Endothelial cell of umbilical vein (primary cell): ENCODE measurements around the gene TRAF3IP1. TPM values are rescaled to one million over a fixed set of nuclear protein-coding genes. Genes with fewer than 3 reads are reported as not detected.

Source experiments
- BruUV-seq: library from RNA; stranded (reverse); fragments of 400-500 nt; replicated peaks from 2 replicates; lab custom pipeline; 2021; lab: Mats Ljungman, UMichigan
- CTCF ChIA-PET: fragments of 300-600, 350-600 bp; sonication (Branson Sonifier 250); formaldehyde crosslinking; loops from one replicate; lab custom pipeline; 2021; ENCODE audit warnings: antibody characterized with exemption, inconsistent platforms; lab: Charles Lee
- POLR2A ChIA-PET: fragments of 300-600, 350-600 bp; sonication (Branson Sonifier 250); formaldehyde crosslinking; loops from one replicate; lab custom pipeline; 2021; ENCODE audit warnings: antibody characterized with exemption, inconsistent platforms; lab: Charles Lee
- DNase-seq: peaks from one replicate; pipeline ENCODE4 v3.0.0-alpha.2; 2011; ENCODE audit warnings: low read depth, low spot score
- FAIRE-seq: peaks from 2 replicates; lab custom pipeline; 2011; peaks lifted over from hg19 to GRCh38; lab: Jason Lieb, UNC
- H2AFZ ChIP-seq: 2 replicates; pipeline ENCODE4 v1.6.0; 2012; ENCODE audit warnings: low read depth, low read length, control low read depth, inconsistent platforms
- H3K27ac ChIP-seq: 2 replicates; pipeline ENCODE4 v1.5.1; 2011; ENCODE audit warnings: low read depth, mild to moderate bottlenecking, control low read depth, low read length, moderate library complexity; ENCODE audit not compliant: insufficient read depth
- H3K27me3 ChIP-seq, 2 experiments: 2 replicates each; pipeline versions ENCODE4 v1.6.0 to v1.6.1; 2011; ENCODE audit warnings: low read length in 2 of 2, mixed read lengths in 1 of 2; ENCODE audit not compliant: control insufficient read depth in 2 of 2, insufficient read depth in 2 of 2
- H3K36me3 ChIP-seq, 2 experiments: 2 replicates in 1 of 2; 3 replicates in 1 of 2; pipeline ENCODE4 v1.5.1; 2011; ENCODE audit warnings: low read length in 2 of 2, mild to moderate bottlenecking in 1 of 2, moderate library complexity in 1 of 2; ENCODE audit not compliant: control insufficient read depth in 2 of 2, insufficient read depth in 2 of 2; ENCODE audit errors: extremely low read depth in 1 of 2
- H3K4me1 ChIP-seq: 3 replicates; pipeline ENCODE4 v1.5.1; 2011; ENCODE audit warnings: mild to moderate bottlenecking, low read length; ENCODE audit not compliant: control insufficient read depth, insufficient read depth; ENCODE audit errors: extremely low read depth
- H3K4me2 ChIP-seq: 2 replicates; pipeline ENCODE4 v1.6.1; 2011; ENCODE audit warnings: low read length, control low read depth, mixed read lengths; ENCODE audit not compliant: insufficient read depth
- H3K4me3 ChIP-seq, 3 experiments: fragments of 200-600 bp in 1 of 3; sonication (generic), shearing (Covaris generic) in 1 of 3; replicated peaks in 1 of 3; 2 replicates each; pipeline ENCODE4 v1.5.1; 2011 to 2016; ENCODE audit warnings: control low read depth in 3 of 3, low read length in 3 of 3, mild to moderate bottlenecking in 2 of 3, inconsistent platforms in 1 of 3, low read depth in 1 of 3, moderate library complexity in 1 of 3; ENCODE audit not compliant: insufficient read depth in 1 of 3
- H3K79me2 ChIP-seq: 2 replicates; pipeline ENCODE4 v1.6.0; 2012; ENCODE audit warnings: low read length, inconsistent platforms; ENCODE audit not compliant: control insufficient read depth, insufficient read depth
- H3K9ac ChIP-seq: replicated peaks from 2 replicates; pipeline ENCODE3; 2011; ENCODE audit warnings: low read length, control low read depth; ENCODE audit not compliant: insufficient read depth; ENCODE audit errors: extremely low read depth
- H3K9me1 ChIP-seq: replicated peaks from 3 replicates; pipeline ENCODE4 v1.6.0; 2011; ENCODE audit warnings: mild to moderate bottlenecking, low read length; ENCODE audit not compliant: control insufficient read depth, insufficient read depth; ENCODE audit errors: extremely low read depth
- H3K9me3 ChIP-seq: replicated peaks from 2 replicates; pipeline ENCODE4 v1.5.1; 2012; ENCODE audit warnings: low read length, inconsistent platforms; ENCODE audit not compliant: control insufficient read depth, insufficient read depth
- H4K20me1 ChIP-seq: replicated peaks from 2 replicates; pipeline ENCODE3; 2011; ENCODE audit warnings: mild to moderate bottlenecking, low read length; ENCODE audit not compliant: control insufficient read depth, insufficient read depth; ENCODE audit errors: extremely low read depth
- CTCF ChIP-seq, 2 donors: IDR thresholded peaks; 1 replicate in 1 of 2; 2 replicates in 1 of 2; pipeline ENCODE4 v1.5.1; 2011; ENCODE audit warnings: low read length in 2 of 2, mild to moderate bottlenecking in 2 of 2, moderate library complexity in 2 of 2, control low read depth in 1 of 2, inconsistent platforms in 1 of 2, low read depth in 1 of 2; ENCODE audit not compliant: insufficient read depth in 1 of 2; ENCODE audit errors: extremely low read depth in 1 of 2
- EZH2 ChIP-seq: IDR thresholded peaks from 2 replicates; pipeline ENCODE4 v1.6.1; 2012; ENCODE audit warnings: borderline replicate concordance, low read depth, mild to moderate bottlenecking, moderate library complexity, low read length, inconsistent platforms; ENCODE audit not compliant: severe bottlenecking
- FOS ChIP-seq: IDR thresholded peaks from 2 replicates; pipeline ENCODE4 v1.6.1; 2011; ENCODE audit warnings: mild to moderate bottlenecking, low read length, moderate library complexity, borderline replicate concordance; ENCODE audit not compliant: insufficient read depth
- GATA2 ChIP-seq: IDR thresholded peaks from 2 replicates; pipeline ENCODE4 v1.7.0; 2011; ENCODE audit warnings: low read depth, mild to moderate bottlenecking, moderate library complexity, mixed read lengths, low read length; ENCODE audit not compliant: insufficient read length, insufficient read depth
- JUN ChIP-seq: IDR thresholded peaks from 2 replicates; pipeline ENCODE4 v1.6.1; 2011; ENCODE audit warnings: borderline replicate concordance, low read depth; ENCODE audit not compliant: insufficient read length, insufficient read depth
- MAX ChIP-seq: IDR thresholded peaks from 2 replicates; pipeline ENCODE4 v1.6.1; 2011; ENCODE audit not compliant: insufficient read depth, insufficient read length
- MYC ChIP-seq: IDR thresholded peaks from one replicate; pipeline ENCODE4 v1.6.1; 2011; ENCODE audit warnings: mild to moderate bottlenecking, low read depth, low read length
- POLR2A ChIP-seq: IDR thresholded peaks from 2 replicates; pipeline ENCODE4 v1.6.1; 2012; ENCODE audit warnings: low read depth, mild to moderate bottlenecking, control low read depth, low read length
- POLR2AphosphoS5 ChIP-seq: IDR thresholded peaks from 2 replicates; pipeline ENCODE4 v1.6.1; 2012; ENCODE audit warnings: low read depth, mild to moderate bottlenecking, control low read depth, low read length, moderate library complexity; ENCODE audit not compliant: insufficient read depth
- dilution Hi-C: fragments of 300-500 bp; cut with MboI; formaldehyde crosslinking; loops from one replicate; pipeline ENCODE4 v1.15.0; 2019; ENCODE audit warnings: low sequenced_read_pairs; ENCODE audit not compliant: extremely low pct_ligation_motif_present
- intact Hi-C: fragments of 100-400 bp; cut with micrococcal nuclease; formaldehyde crosslinking; loops from one replicate; pipeline ENCODE4 v1.10.0; 2022
- polyA plus RNA-seq, 4 experiments: library from polyadenylated mRNA; depleted of rRNA in 3 of 4; stranded (reverse) in 3 of 4; unstranded in 1 of 4; fragments of >200 nt; gene quantifications; 2 replicates each; pipeline versions ENCODE4 v1.2.1 to v1.2.3, GENCODE V29; 2011 to 2012; ENCODE audit warnings: missing spikeins in 1 of 4
- total RNA-seq: library from RNA; stranded (reverse); gene quantifications from 2 replicates; pipeline ENCODE4 v1.2.3, GENCODE V29; 2021

Gene TRAF3IP1
- total and polyA plus RNA-seq, 2 donors (not counting 3 experiments of a cell fraction or from before 2014, with no cell fraction given): 3.4 to 15.9 TPM

- DNase-seq (peak; percentile 65), FAIRE-seq (no peak)
- intact Hi-C loops: loop anchor here (1.0 kb wide), 2 partner anchors 25 to 32 kb away; partner anchors contain the start of gene TRAF3IP1
- Histone ChIP-seq H3K79me2 (no peaks in the 10 kb centered on the region), H3K27me3 (no peaks in the 10 kb centered on the region), H3K4me3 (peak within 1 kb of the TSS; percentile 22 to 79 (median 48)), H2AFZ (peak within 1 kb of the TSS; percentile 53), H3K36me3 (no peaks in the 10 kb centered on the region), H3K9ac (peak within 1 kb of the TSS; percentile 78), H3K4me1 (peaks cover 14% of the 10 kb centered on the region), H3K4me2 (peak within 1 kb of the TSS; percentile 71), H3K9me3 (no peaks in the 10 kb centered on the region), H3K9me1 (no peaks in the 10 kb centered on the region), H4K20me1 (no peaks in the 10 kb centered on the region), H3K27ac (peak within 1 kb of the TSS; percentile 56)
- dilution Hi-C loops: no loop called here
- CTCF ChIA-PET: interaction anchor here (1.2 to 6.4 kb wide), 5 partner anchors 17 to 69 kb away, joined by 3 to 39 read pairs (median 4); no protein-coding TSS in a partner anchor
- no peak for TF ChIP-seq POLR2AphosphoS5
- TF ChIP-seq CTCF (IDR thresholded peaks at IDR 0.05; ENCODE audit: extremely low read depth in 1 of 2, insufficient read depth in 1 of 2, low read depth in 1 of 2, low read length in 2 of 2): no peak
- TF ChIP-seq MYC: no peak
- no peak for TF ChIP-seq FOS
- TF ChIP-seq MAX: no peak
- no peak for TF ChIP-seq EZH2
- no peak for TF ChIP-seq POLR2A
- no peak for TF ChIP-seq JUN
- TF ChIP-seq GATA2: no peak
- no TSS peak for BruUV-seq
- POLR2A ChIA-PET: no interaction called here
Observed at GRCh38 chr2:238287737-238288649, 32.3 kb upstream of the TRAF3IP1 start, which contains the start of gene PER2. TSS of gene PER2 (minus strand) at chr2:238288610. CDS start at chr2:238277936, 10,674 bp downstream.
